Measurements from ENCODE around the gene SLC17A8. TPM values are rescaled to one million over a fixed set of nuclear protein-coding genes. Genes with fewer than 3 reads are reported as not detected.
A peak's percentile ranks its signal among the peaks of the same experiment; 100 is the strongest.
"Not testable (repeated sequence)": the region's sequence is repeated elsewhere in the genome, so short reads cannot be mapped to it uniquely, and the experiment has no call there.

Gene SLC17A8
- total and polyA plus RNA-seq, 9 donors = 0.35 to 0.57 (median 0.45) TPM

DNA sequence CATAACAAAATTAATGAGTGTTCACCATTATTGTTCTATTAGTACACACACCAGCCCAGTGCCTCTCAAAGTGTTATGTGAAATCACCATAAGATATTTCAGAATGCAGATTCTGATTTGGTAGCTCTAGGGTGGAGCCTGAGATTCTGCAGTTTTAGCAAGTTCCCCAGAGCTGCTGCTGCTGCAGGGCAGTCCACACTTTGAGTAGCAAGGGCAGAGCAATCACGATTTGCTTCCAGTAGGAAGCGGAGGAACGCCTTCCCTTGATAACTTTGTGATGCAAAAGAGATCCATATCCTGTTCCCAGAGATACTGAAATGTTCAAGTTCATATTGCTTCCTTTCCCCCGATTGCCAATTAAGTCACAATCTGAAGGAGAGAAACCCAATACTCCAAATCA lies 57.9 kb downstream of the SLC17A8 start:
- Histone ChIP-seq H3K27ac (ENCODE audit: low read length) (no peak overlapping the region), H3K4me3 (ENCODE audit: low read length) (no peak overlapping the region), H3K36me3 (ENCODE audit: control insufficient read depth, insufficient read depth, low read length) (no peaks in the 10 kb centered on the region), H3K27me3 (ENCODE audit: control insufficient read depth, insufficient read depth, low read length) (no peaks in the 10 kb centered on the region), H3K9me3 (replicated peaks; ENCODE audit: control insufficient read depth, low read depth, low read length) (no peaks in the 10 kb centered on the region), H3K4me1 (ENCODE audit: control insufficient read depth, insufficient read depth, low read length) (no peaks in the 10 kb centered on the region)
- no peak for DNase-seq
- WGBS (ENCODE audit: insufficient coverage) = 44% methylated on average over 4 of the region's 4 CpGs

- H3K36me3 ChIP-seq (ENCODE audit: control insufficient read depth, insufficient read depth, low read length) = no peaks in the 10 kb centered on the region
- H3K9me3 ChIP-seq (replicated peaks; ENCODE audit: control insufficient read depth, low read depth, low read length) = no peaks in the 10 kb centered on the region
- no peaks in the 10 kb centered on the region for H3K4me1 ChIP-seq (ENCODE audit: control insufficient read depth, insufficient read depth, low read length)
Measured at GRCh38 chr12:100422646-100423045, 65.8 kb downstream of the SLC17A8 start.

GRCh38 chr12:100426145-100426544 lies 69.3 kb downstream of the SLC17A8 start:
- no peak for DNase-seq
- Histone ChIP-seq H3K4me3 (ENCODE audit: low read length) (no peak overlapping the region), H3K4me1 (ENCODE audit: control insufficient read depth, insufficient read depth, low read length) (no peaks in the 10 kb centered on the region), H3K9me3 (replicated peaks; ENCODE audit: control insufficient read depth, low read depth, low read length) (no peaks in the 10 kb centered on the region), H3K27me3 (ENCODE audit: control insufficient read depth, insufficient read depth, low read length) (no peaks in the 10 kb centered on the region), H3K27ac (ENCODE audit: low read length) (no peak overlapping the region), H3K36me3 (ENCODE audit: control insufficient read depth, insufficient read depth, low read length) (no peaks in the 10 kb centered on the region)
- no CpG with 5 or more reads among the region's 1 CpG for WGBS (ENCODE audit: insufficient coverage)

More at GRCh38 chr12:100422646-100423045, 65.8 kb downstream of the SLC17A8 start:
- H3K27ac ChIP-seq (ENCODE audit: low read length) = no peak overlapping the region
- H3K4me3 ChIP-seq (ENCODE audit: low read length) = no peak overlapping the region
- DNase-seq = no peak
- H3K27me3 ChIP-seq (ENCODE audit: control insufficient read depth, insufficient read depth, low read length) = no peaks in the 10 kb centered on the region

GRCh38 chr12:100427078-100427477 lies 70.2 kb downstream of the SLC17A8 start:
- Histone ChIP-seq H3K9me3 (replicated peaks; ENCODE audit: control insufficient read depth, low read depth, low read length) (no peaks in the 10 kb centered on the region), H3K27me3 (ENCODE audit: control insufficient read depth, insufficient read depth, low read length) (no peaks in the 10 kb centered on the region), H3K4me1 (ENCODE audit: control insufficient read depth, insufficient read depth, low read length) (no peaks in the 10 kb centered on the region), H3K27ac (ENCODE audit: low read length) (no peak overlapping the region), H3K4me3 (ENCODE audit: low read length) (no peak overlapping the region), H3K36me3 (ENCODE audit: control insufficient read depth, insufficient read depth, low read length) (no peaks in the 10 kb centered on the region)
- no peak for DNase-seq
- 57% methylated on average over 2 of the region's 3 CpGs for WGBS (ENCODE audit: insufficient coverage)

GRCh38 chr12:100430251-100430650 lies 73.4 kb downstream of the SLC17A8 start:
- not testable (repeated sequence) for H3K4me1 ChIP-seq (ENCODE audit: control insufficient read depth, insufficient read depth, low read length); H3K27ac ChIP-seq (ENCODE audit: low read length); H3K4me3 ChIP-seq (ENCODE audit: low read length); DNase-seq; H3K9me3 ChIP-seq (replicated peaks; ENCODE audit: control insufficient read depth, low read depth, low read length); H3K36me3 ChIP-seq (ENCODE audit: control insufficient read depth, insufficient read depth, low read length); H3K27me3 ChIP-seq (ENCODE audit: control insufficient read depth, insufficient read depth, low read length)
- 98% methylated on average over 15 of the region's 32 CpGs for WGBS (ENCODE audit: insufficient coverage)

DNA sequence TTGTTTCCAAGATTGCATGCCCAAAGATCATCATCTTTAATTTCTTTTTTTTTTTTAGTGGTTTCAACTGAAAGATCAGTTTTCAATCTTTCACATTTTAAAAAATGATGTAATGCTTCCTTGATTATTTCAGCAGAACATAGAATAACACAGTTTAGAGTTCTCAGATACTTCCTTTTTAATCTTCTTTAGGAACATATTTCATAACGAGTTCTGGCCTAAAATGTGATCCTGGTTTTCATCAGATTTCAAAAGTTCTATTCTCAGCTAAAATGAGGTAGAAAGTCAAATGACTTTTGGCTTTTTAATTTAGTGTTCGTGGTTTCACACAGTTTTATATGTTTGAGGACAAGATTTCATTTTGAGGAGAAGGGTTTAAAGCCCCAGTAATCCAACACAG lies 76.8 kb downstream of the SLC17A8 start:
- Histone ChIP-seq H3K27me3 (ENCODE audit: control insufficient read depth, insufficient read depth, low read length) (no peaks in the 10 kb centered on the region), H3K36me3 (ENCODE audit: control insufficient read depth, insufficient read depth, low read length) (no peaks in the 10 kb centered on the region), H3K4me3 (ENCODE audit: low read length) (no peak overlapping the region), H3K9me3 (replicated peaks; ENCODE audit: control insufficient read depth, low read depth, low read length) (no peaks in the 10 kb centered on the region), H3K27ac (ENCODE audit: low read length) (no peak overlapping the region), H3K4me1 (ENCODE audit: control insufficient read depth, insufficient read depth, low read length) (no peaks in the 10 kb centered on the region)
- WGBS (ENCODE audit: insufficient coverage) = no CpG with 5 or more reads among the region's 2 CpGs
- peak; percentile 8 for DNase-seq

- no peak for DNase-seq
- no peaks in the 10 kb centered on the region for H3K36me3 ChIP-seq (ENCODE audit: control insufficient read depth, insufficient read depth, low read length)
- no peaks in the 10 kb centered on the region for H3K9me3 ChIP-seq (replicated peaks; ENCODE audit: control insufficient read depth, low read depth, low read length)
- no peaks in the 10 kb centered on the region for H3K27me3 ChIP-seq (ENCODE audit: control insufficient read depth, insufficient read depth, low read length)
- no peak overlapping the region for H3K27ac ChIP-seq (ENCODE audit: low read length)
- H3K4me3 ChIP-seq (ENCODE audit: low read length) = no peak overlapping the region
- no peaks in the 10 kb centered on the region for H3K4me1 ChIP-seq (ENCODE audit: control insufficient read depth, insufficient read depth, low read length)
Measured at GRCh38 chr12:100434177-100434576, 77.3 kb downstream of the SLC17A8 start.

- no peak overlapping the region for H3K4me3 ChIP-seq (ENCODE audit: low read length)
- no peak overlapping the region for H3K27ac ChIP-seq (ENCODE audit: low read length)
- DNase-seq = no peak
- H3K36me3 ChIP-seq (ENCODE audit: control insufficient read depth, insufficient read depth, low read length) = no peaks in the 10 kb centered on the region
- no peaks in the 10 kb centered on the region for H3K9me3 ChIP-seq (replicated peaks; ENCODE audit: control insufficient read depth, low read depth, low read length)
- WGBS (ENCODE audit: insufficient coverage) = 83% methylated on average over 1 of the region's 2 CpGs
- no peaks in the 10 kb centered on the region for H3K4me1 ChIP-seq (ENCODE audit: control insufficient read depth, insufficient read depth, low read length)
- no peaks in the 10 kb centered on the region for H3K27me3 ChIP-seq (ENCODE audit: control insufficient read depth, insufficient read depth, low read length)
Measured at GRCh38 chr12:100435957-100436356, 79.1 kb downstream of the SLC17A8 start.

- WGBS (ENCODE audit: insufficient coverage) = no CpG with 5 or more reads among the region's 6 CpGs
- Histone ChIP-seq H3K27ac (ENCODE audit: low read length) (no peak overlapping the region), H3K36me3 (ENCODE audit: control insufficient read depth, insufficient read depth, low read length) (no peaks in the 10 kb centered on the region), H3K4me3 (ENCODE audit: low read length) (no peak overlapping the region), H3K9me3 (replicated peaks; ENCODE audit: control insufficient read depth, low read depth, low read length) (no peaks in the 10 kb centered on the region), H3K27me3 (ENCODE audit: control insufficient read depth, insufficient read depth, low read length) (no peaks in the 10 kb centered on the region), H3K4me1 (ENCODE audit: control insufficient read depth, insufficient read depth, low read length) (no peaks in the 10 kb centered on the region)
- no peak for DNase-seq
Measured at GRCh38 chr12:100437038-100437841, 80.4 kb downstream of the SLC17A8 start.

- Histone ChIP-seq H3K27me3 (ENCODE audit: control insufficient read depth, insufficient read depth, low read length) (no peaks in the 10 kb centered on the region), H3K36me3 (ENCODE audit: control insufficient read depth, insufficient read depth, low read length) (no peaks in the 10 kb centered on the region), H3K4me1 (ENCODE audit: control insufficient read depth, insufficient read depth, low read length) (no peaks in the 10 kb centered on the region), H3K4me3 (ENCODE audit: low read length) (no peak overlapping the region), H3K27ac (ENCODE audit: low read length) (no peak overlapping the region), H3K9me3 (replicated peaks; ENCODE audit: control insufficient read depth, low read depth, low read length) (no peaks in the 10 kb centered on the region)
- no peak for DNase-seq
- WGBS (ENCODE audit: insufficient coverage) = no CpG with 5 or more reads among the region's 2 CpGs
Measured at GRCh38 chr12:100439797-100440196, 82.9 kb downstream of the SLC17A8 start.

GRCh38 chr12:100442403-100442802 lies 85.5 kb downstream of the SLC17A8 start:
- Histone ChIP-seq H3K27ac (ENCODE audit: low read length) (no peak overlapping the region), H3K4me3 (ENCODE audit: low read length) (no peak overlapping the region), H3K27me3 (ENCODE audit: control insufficient read depth, insufficient read depth, low read length) (no peaks in the 10 kb centered on the region), H3K9me3 (replicated peaks; ENCODE audit: control insufficient read depth, low read depth, low read length) (no peaks in the 10 kb centered on the region), H3K4me1 (ENCODE audit: control insufficient read depth, insufficient read depth, low read length) (no peaks in the 10 kb centered on the region), H3K36me3 (ENCODE audit: control insufficient read depth, insufficient read depth, low read length) (no peaks in the 10 kb centered on the region)
- no CpG with 5 or more reads among the region's 1 CpG for WGBS (ENCODE audit: insufficient coverage)
- DNase-seq = no peak

Data from muscle of leg (tissue), 11 donors.